OCI-M2 (cell line): ENCODE measurements around the gene BCL2L13.

Experiments
- DNase-seq: peaks from one replicate; lab custom pipeline; 2025; ENCODE audit not compliant: unreplicated experiment; lab: John Stamatoyannopoulos, UW

Gene BCL2L13

DNA sequence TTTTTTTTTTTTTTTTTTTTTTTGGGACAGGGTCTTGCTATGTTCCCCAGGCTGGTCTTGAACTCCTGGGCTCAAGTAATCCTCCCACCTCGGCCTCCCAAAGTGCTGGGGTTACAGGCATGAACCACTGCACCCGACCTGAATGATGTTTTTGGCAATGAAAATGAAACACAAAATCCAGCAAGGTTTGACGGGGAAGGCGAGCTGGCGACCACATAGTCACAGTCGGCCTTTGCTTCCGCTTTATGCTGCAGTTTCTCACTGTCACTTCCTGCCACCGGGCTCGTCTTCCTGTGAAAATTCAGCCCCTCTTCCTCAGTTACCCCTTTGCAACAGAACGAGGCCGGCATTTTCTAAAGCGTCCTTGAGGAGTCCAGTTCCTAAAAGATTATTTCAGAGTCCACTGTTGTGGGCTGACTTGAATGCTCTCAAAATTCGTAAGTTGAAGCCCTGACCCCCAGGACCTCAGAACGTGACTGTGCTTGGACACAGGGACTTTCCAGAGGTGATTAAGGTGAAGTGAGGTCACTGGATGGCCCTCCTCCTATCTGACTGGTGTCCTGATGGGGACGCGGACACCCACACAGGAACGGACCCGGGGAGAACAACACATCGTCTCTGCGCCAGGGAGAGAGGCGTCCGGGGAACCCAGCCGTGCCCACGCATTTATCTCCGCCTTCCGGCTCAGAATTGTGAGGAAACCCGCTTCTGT is 138.6 kb downstream of the BCL2L13 start:
- DNase-seq = no peak

DNA sequence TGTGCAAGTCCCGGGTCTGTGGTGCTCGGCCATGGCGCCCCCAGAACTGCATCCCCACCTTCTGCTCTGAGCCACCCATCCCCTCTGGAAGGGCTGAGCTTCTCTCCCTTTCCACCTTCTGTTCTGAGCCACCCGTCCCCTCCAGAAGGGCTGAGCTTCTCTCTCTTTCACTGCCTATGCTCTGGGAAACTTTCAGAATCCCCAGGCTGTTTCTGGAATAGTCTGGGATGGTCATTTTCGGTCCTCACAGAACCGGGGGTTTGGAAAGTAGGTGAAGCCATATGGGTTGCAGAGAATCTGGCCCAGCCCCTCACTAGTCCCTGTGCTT is 139.1 kb downstream of the BCL2L13 start:
- DNase-seq = no peak

DNA sequence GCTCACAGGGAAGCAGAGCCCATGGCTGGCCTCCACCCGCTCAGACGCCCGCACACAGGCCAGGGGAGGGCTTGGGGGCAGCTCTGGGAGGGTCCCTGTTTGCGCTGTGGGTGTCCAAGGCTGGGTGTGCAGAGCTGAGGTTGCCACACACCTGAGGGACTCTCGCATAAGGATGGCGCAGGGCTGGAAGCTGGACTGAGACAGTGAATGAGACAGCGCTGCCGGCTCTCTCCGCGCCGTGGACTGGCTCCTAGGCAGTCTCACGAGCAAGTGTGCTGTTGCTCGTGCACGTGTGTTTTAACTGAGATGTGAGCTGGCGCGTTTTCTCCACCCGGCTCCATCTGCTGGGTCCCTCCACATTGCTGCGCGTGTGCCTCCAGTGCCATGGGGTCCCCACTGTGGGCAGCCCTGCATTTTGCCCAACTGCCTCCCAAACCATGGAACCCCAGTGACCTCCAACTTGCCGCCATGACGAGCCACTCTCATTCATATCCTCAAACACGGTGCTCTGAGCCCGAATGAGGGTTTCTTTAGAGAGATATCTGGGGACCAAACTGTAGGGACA is 139.9 kb downstream of the BCL2L13 start:
- no peak for DNase-seq

DNA sequence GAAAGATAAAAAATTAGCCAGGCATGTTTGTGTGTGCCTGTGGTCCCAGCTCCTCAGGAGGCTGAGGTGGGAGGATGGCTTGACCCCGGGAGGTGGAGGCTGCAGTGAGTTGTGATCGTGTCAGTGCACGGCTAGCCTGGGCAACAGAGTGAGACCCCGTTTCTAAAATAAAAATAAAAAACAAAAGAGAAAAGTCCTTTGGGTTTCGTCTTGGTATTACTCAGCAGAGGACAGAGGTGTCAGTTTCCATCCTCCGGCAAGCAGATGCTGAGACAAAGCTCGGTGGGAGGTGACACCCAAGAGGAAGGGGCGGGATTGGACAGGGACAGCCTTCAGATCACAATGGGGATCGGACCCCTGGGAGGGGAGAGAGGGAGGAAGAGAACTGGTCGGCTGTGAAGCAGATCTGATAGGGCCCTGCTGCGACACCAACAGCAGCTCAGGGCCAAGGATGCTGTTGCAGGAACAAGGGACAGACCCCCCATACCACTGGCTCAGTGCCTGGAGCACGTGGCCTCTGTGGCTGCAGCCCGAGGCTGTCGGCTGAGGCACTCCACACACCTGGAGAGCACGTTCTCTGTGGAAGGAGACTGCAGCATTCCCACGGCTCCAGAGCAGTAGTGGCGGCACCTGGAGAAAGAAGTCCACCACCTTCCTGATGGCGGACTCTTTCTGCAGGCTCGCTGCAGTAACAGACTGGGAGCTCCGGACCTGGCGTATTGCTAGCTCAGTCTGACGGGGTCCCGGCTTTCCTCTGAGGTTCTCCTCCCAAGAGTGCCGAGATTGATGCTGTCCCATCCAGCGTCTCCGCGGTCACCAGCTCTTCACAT is 140.9 kb downstream of the BCL2L13 start:
- DNase-seq = no peak

DNA sequence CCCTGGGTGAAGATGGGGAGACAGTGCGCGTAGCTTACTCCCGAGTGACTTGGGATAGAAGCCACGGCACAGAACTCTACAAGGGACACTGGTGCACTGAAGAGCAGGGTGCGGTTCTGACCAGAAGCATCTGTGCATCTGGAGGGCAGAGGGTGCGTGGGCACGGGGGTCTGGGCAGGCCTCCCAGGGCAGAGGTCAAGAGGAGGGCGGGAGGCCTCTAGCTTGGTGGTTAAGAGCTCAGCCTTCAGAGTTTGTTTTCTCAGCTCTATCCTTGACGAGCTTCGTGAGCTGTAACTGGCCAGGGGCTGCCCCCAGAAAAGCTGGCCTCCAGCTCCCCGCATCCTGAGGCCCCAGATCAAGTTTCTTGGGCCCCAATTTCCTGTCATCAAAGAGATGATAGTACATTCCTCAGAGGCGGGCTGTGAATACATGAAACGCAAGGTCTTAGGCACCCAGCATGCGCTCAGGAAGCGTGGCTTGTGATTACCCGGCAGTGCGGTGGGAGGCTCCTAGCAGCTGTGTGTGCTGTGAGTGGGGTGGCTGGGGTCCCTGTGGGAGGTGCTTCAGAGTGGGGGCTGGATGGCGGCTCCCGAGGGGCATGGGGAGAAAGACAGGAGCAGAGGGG is 141.7 kb downstream of the BCL2L13 start:
- no peak for DNase-seq
